ENCODE data around the gene COPS4.
A peak's percentile ranks its signal among the peaks of the same experiment; 100 is the strongest.

- TF ChIP-seq CTCF (IDR thresholded peaks at IDR 0.05) (no peak), POLR2A (IDR thresholded peaks at IDR 0.05) (peak in 1 of 2 donors; percentile 51)
These were observed 24.3 kb upstream of the COPS4 start, which contains the start of gene LIN54 for GRCh38 chr4:83010522-83011318.

All from adrenal gland (tissue), 5 donors.